ENCODE data around the gene CACNG4. TPM values are rescaled to one million over a fixed set of nuclear protein-coding genes. Genes with fewer than 3 reads are reported as not detected.

CACNG4 gene
- total and polyA plus RNA-seq, 9 of the 15 experiments (the other 6 are each of a cell fraction or from before 2014, with no cell fraction given): 0.07 TPM; not detected in 8

DNA sequence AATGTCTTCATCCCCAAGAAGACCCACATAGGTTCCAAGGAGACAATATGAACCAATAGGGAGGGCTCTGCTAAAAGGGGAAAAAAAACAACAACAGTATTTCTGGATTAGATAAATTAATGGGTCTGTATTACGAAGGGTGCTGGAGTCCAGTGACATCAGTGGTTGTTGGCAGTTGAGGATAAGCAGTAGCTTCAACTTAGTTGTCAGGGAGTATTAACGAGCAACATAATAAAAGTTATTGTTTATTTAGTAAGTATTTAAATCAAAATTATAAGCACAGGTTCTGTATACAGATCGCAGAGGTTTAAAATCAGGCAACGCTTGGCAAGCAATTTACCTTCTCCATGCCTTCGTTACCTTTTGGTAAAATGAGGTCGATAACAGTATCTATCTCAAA is 7.6 kb upstream of the CACNG4 start:
- ATAC-seq: no peak
- no peak overlapping the region for H2AFZ ChIP-seq (ENCODE audit: low read depth, low read length)
- no peak for DNase-seq (ENCODE audit: extremely low read depth in 1 of 4, low spot score in 3 of 4)
- TF ChIP-seq L3MBTL2 (IDR thresholded peaks at IDR 0.05) (no peak), NR3C1 (CRISPR knock-in tag; IDR thresholded peaks at IDR 0.05) (no peak), BRD9 (IDR thresholded peaks at IDR 0.05; ENCODE audit: low read depth, partially characterized antibody) (no peak), SOX6 (IDR thresholded peaks at IDR 0.05) (no peak), WHSC1 (IDR thresholded peaks at IDR 0.05; ENCODE audit: low read length) (no peak), PRMT5 (CRISPR knock-in tag; IDR thresholded peaks at IDR 0.05) (no peak), ZNF239 (CRISPR knock-in tag; IDR thresholded peaks at IDR 0.05) (no peak), SP2 (IDR thresholded peaks at IDR 0.05; ENCODE audit: extremely low read depth, low read depth, low read length, poor library complexity, severe bottlenecking) (no peak), SMARCA5 (IDR thresholded peaks at IDR 0.05) (no peak), ETV5 (CRISPR knock-in tag; IDR thresholded peaks at IDR 0.05; ENCODE audit: low read depth) (no peak), YY1 (IDR thresholded peaks at IDR 0.05; ENCODE audit: borderline replicate concordance in 1 of 3, control insufficient read depth in 1 of 3, extremely low read depth in 1 of 3, insufficient read depth in 3 of 3, insufficient read length in 1 of 3, insufficient replicate concordance in 2 of 3, low read depth in 1 of 3, low read length in 2 of 3) (no peak), ZNF695 (CRISPR knock-in tag; IDR thresholded peaks at IDR 0.05) (no peak)
- TF ChIP-seq, protein P1, sequence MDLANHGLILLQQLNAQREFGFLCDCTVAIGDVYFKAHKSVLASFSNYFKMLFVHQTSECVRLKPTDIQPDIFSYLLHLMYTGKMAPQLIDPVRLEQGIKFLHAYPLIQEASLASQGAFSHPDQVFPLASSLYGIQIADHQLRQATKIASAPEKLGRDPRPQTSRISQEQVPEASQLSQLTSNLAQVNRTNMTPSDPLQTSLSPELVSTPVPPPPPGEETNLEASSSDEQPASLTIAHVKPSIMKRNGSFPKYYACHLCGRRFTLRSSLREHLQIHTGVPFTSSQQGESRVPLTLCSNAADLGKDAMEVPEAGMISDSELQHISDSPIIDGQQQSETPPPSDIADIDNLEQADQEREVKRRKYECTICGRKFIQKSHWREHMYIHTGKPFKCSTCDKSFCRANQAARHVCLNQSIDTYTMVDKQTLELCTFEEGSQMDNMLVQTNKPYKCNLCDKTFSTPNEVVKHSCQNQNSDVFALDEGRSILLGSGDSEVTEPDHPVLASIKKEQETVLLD (IDR thresholded peaks at IDR 0.05): no peak
- H3K27me3 ChIP-seq (ENCODE audit: control insufficient read depth in 2 of 2, insufficient read depth in 2 of 2, low read length in 2 of 2): peaks cover 29 to 77% of the 10 kb centered on the region in 2 experiments; a peak in 4 of 5 replicates
- no peak overlapping the region for H3K9ac ChIP-seq (ENCODE audit: insufficient read depth in 1 of 2, low read depth in 2 of 2, low read length in 2 of 2)
- POLR2A ChIA-PET: interaction anchor here (0.5 to 2.0 kb wide), 2 partner anchors 13 to 1532 kb away, joined by 5 to 7 read pairs; no protein-coding TSS in a partner anchor
- H3K4me2 ChIP-seq (ENCODE audit: insufficient read depth, low read length): no peak overlapping the region
- under 1% methylated on average over 6 of the region's 6 CpGs for WGBS (ENCODE audit: insufficient coverage, low coverage, missing lambda C conversion rate)
- no peak for FAIRE-seq
- no peak overlapping the region for H3K4me3 ChIP-seq
- H3K9me1 ChIP-seq (ENCODE audit: control insufficient read depth, insufficient read depth, low read length): no peaks in the 10 kb centered on the region
- no peaks in the 10 kb centered on the region for H3K9me3 ChIP-seq (replicated peaks; ENCODE audit: control insufficient read depth, insufficient read depth, low read depth, low read length)
- intact Hi-C loops (cut with micrococcal nuclease): no loop called here
- CTCF ChIA-PET (ENCODE audit: low intra/inter-chr PET ratio): no interaction called here
- no TSS peak for BruUV-seq (replicated peaks)
- H3K79me2 ChIP-seq (ENCODE audit: control insufficient read depth, insufficient read depth, low read length): no peaks in the 10 kb centered on the region
- H3K36me3 ChIP-seq (ENCODE audit: control insufficient read depth, insufficient read depth, low read length): no peaks in the 10 kb centered on the region
- in situ Hi-C loops (cut with MboI): no loop called here
- H4K20me1 ChIP-seq (replicated peaks; ENCODE audit: control insufficient read depth, insufficient read depth, low read length): no peaks in the 10 kb centered on the region; the same call in none of the 2 replicates
- no peak overlapping the region for H3K27ac ChIP-seq (ENCODE audit: extremely low read depth, low read depth, low read length)
- no peaks in the 10 kb centered on the region for H3K4me1 ChIP-seq (replicated peaks in 1 of 2; ENCODE audit: control insufficient read depth in 2 of 2, insufficient read depth in 2 of 2, low read length in 2 of 2)

All from K562 (cell line).